H9 (cell line): ENCODE measurements around the gene MYMX. TPM values are rescaled to one million over a fixed set of nuclear protein-coding genes. Genes with fewer than 3 reads are reported as not detected.

Experiments
- DNase-seq: peaks from one replicate; pipeline ENCODE4 v3.0.0-alpha.2; 2017
- H2AFZ ChIP-seq: one replicate; pipeline ENCODE4 v1.6.1; 2013; ENCODE audit warnings: mild to moderate bottlenecking, low read length, control low read depth, moderate library complexity
- H2AK5ac ChIP-seq: 2 replicates; pipeline ENCODE4 v1.6.1; 2013; ENCODE audit warnings: low read length, control low read depth, mixed read lengths; ENCODE audit not compliant: insufficient read length
- H2BK120ac ChIP-seq: one replicate; pipeline ENCODE4 v1.6.1; 2013; ENCODE audit warnings: low read depth, mild to moderate bottlenecking, low read length, control low read depth, inconsistent platforms; ENCODE audit not compliant: poor library complexity, severe bottlenecking
- H2BK12ac ChIP-seq: 2 replicates; pipeline ENCODE4 v1.6.1; 2013; ENCODE audit warnings: low read length, control low read depth, mixed read lengths, low read depth; ENCODE audit not compliant: insufficient read length
- H2BK15ac ChIP-seq: 2 replicates; pipeline ENCODE4 v1.6.1; 2013; ENCODE audit warnings: low read depth, low read length, control low read depth
- H2BK20ac ChIP-seq: one replicate; pipeline ENCODE4 v1.6.1; 2013; ENCODE audit warnings: low read depth, mild to moderate bottlenecking, low read length, control low read depth, inconsistent platforms; ENCODE audit not compliant: poor library complexity, severe bottlenecking
- H2BK5ac ChIP-seq: 2 replicates; pipeline ENCODE4 v1.6.1; 2013; ENCODE audit warnings: low read length, control low read depth, mixed read lengths; ENCODE audit not compliant: insufficient read length
- H3K14ac ChIP-seq: 2 replicates; pipeline ENCODE4 v1.6.1; 2013; ENCODE audit warnings: low read length, control low read depth; ENCODE audit not compliant: insufficient read depth
- H3K18ac ChIP-seq: 2 replicates; pipeline ENCODE4 v1.6.1; 2013; ENCODE audit warnings: low read depth, mild to moderate bottlenecking, mixed read lengths, low read length, control low read depth; ENCODE audit not compliant: insufficient read length
- H3K23ac ChIP-seq: 2 replicates; pipeline ENCODE4 v1.6.1; 2013; ENCODE audit warnings: low read length, control low read depth, mixed read lengths, low read depth; ENCODE audit not compliant: insufficient read length
- H3K23me2 ChIP-seq: 2 replicates; pipeline ENCODE4 v1.6.1; 2013; ENCODE audit warnings: low read depth, mild to moderate bottlenecking, mixed read lengths, low read length, control low read depth; ENCODE audit not compliant: insufficient read length, poor library complexity, severe bottlenecking
- H3K27ac ChIP-seq: 2 replicates; pipeline ENCODE4 v1.5.1; 2013; ENCODE audit warnings: low read length, control low read depth, mixed read lengths, low read depth; ENCODE audit not compliant: insufficient read length
- H3K27me3 ChIP-seq: 2 replicates; pipeline ENCODE4 v1.6.1; 2013; ENCODE audit warnings: low read length, control low read depth, inconsistent platforms; ENCODE audit not compliant: insufficient read depth
- H3K4ac ChIP-seq: 2 replicates; pipeline ENCODE4 v1.6.1; 2013; ENCODE audit warnings: low read depth, mild to moderate bottlenecking, control low read depth, inconsistent platforms, low read length, moderate library complexity
- H3K4me1 ChIP-seq: 2 replicates; pipeline ENCODE4 v1.6.1; 2013; ENCODE audit warnings: low read length, control low read depth, inconsistent platforms; ENCODE audit not compliant: insufficient read depth
- H3K4me2 ChIP-seq: 2 replicates; pipeline ENCODE4 v1.6.1; 2013; ENCODE audit warnings: low read length, control low read depth, mixed read lengths; ENCODE audit not compliant: insufficient read length, insufficient read depth
- H3K56ac ChIP-seq: 2 replicates; pipeline ENCODE4 v1.6.1; 2013; ENCODE audit warnings: low read depth, mild to moderate bottlenecking, mixed read lengths, low read length, control low read depth; ENCODE audit not compliant: insufficient read length
- H3K79me1 ChIP-seq: 2 replicates; pipeline ENCODE4 v1.6.1; 2013; ENCODE audit warnings: low read depth, mild to moderate bottlenecking, moderate library complexity, low read length, control low read depth, inconsistent platforms; ENCODE audit not compliant: insufficient read depth, poor library complexity, severe bottlenecking
- H3K79me2 ChIP-seq: 2 replicates; pipeline ENCODE4 v1.6.1; 2013; ENCODE audit warnings: low read length, control low read depth, inconsistent platforms; ENCODE audit not compliant: insufficient read depth
- H3K9ac ChIP-seq: 2 replicates; pipeline ENCODE4 v1.6.1; 2013; ENCODE audit warnings: low read length, control low read depth, mixed read lengths; ENCODE audit not compliant: insufficient read length; ENCODE audit errors: extremely low read depth
- H3K9me3 ChIP-seq: one replicate; pipeline ENCODE4 v1.6.1; 2013; ENCODE audit warnings: low read depth, low read length, inconsistent platforms; ENCODE audit not compliant: control insufficient read depth
- H3T11ph ChIP-seq: one replicate; pipeline ENCODE4 v1.6.1; 2013; ENCODE audit warnings: mild to moderate bottlenecking, low read length, control low read depth, inconsistent platforms
- H4K20me1 ChIP-seq: one replicate; pipeline ENCODE4 v1.6.1; 2013; ENCODE audit not compliant: control insufficient read depth, insufficient read length, insufficient read depth
- H4K5ac ChIP-seq: 2 replicates; pipeline ENCODE4 v1.6.1; 2013; ENCODE audit warnings: low read depth, mild to moderate bottlenecking, mixed read lengths, low read length, control low read depth; ENCODE audit not compliant: insufficient read length
- H4K8ac ChIP-seq: replicated peaks from 2 replicates; pipeline ENCODE4 v1.6.1; 2013; ENCODE audit warnings: low read length, control low read depth, mixed read lengths, low read depth; ENCODE audit not compliant: insufficient read length
- H4K91ac ChIP-seq: 2 replicates; pipeline ENCODE4 v1.6.1; 2013; ENCODE audit warnings: low read depth, mild to moderate bottlenecking, moderate library complexity, mixed read lengths, low read length, control low read depth; ENCODE audit not compliant: insufficient read length
- H3K27ac Mint-ChIP-seq, 3 experiments: 2 replicates in 2 of 3; 3 replicates in 1 of 3; pipeline ENCODE4 v1.8.0; 2020 to 2021; ENCODE audit warnings: mixed read lengths in 3 of 3, mild to moderate bottlenecking in 1 of 3, moderate library complexity in 1 of 3
- H3K27me3 Mint-ChIP-seq: 2 replicates; pipeline ENCODE4 v1.8.0; 2021; ENCODE audit warnings: low read depth, mild to moderate bottlenecking, moderate library complexity, mixed read lengths
- H3K36me3 Mint-ChIP-seq, 3 experiments: 2 replicates in 2 of 3; 3 replicates in 1 of 3; pipeline ENCODE4 v1.8.0; 2020 to 2021; ENCODE audit warnings: low read depth in 3 of 3, mixed read lengths in 3 of 3; ENCODE audit not compliant: insufficient read depth in 1 of 3
- H3K4me1 Mint-ChIP-seq, 2 experiments: 2 replicates each; pipeline ENCODE4 v1.8.0; 2020; ENCODE audit warnings: mixed read lengths in 2 of 2
- H3K4me3 Mint-ChIP-seq, 2 experiments: 2 replicates in 1 of 2; 3 replicates in 1 of 2; pipeline ENCODE4 v1.8.0; 2020 to 2021; ENCODE audit warnings: mild to moderate bottlenecking in 2 of 2, mixed read lengths in 2 of 2, moderate library complexity in 1 of 2
- H3K9me3 Mint-ChIP-seq, 2 experiments: 2 replicates in 1 of 2; 3 replicates in 1 of 2; pipeline ENCODE4 v1.8.0; 2020; ENCODE audit warnings: mild to moderate bottlenecking in 2 of 2, mixed read lengths in 2 of 2, moderate library complexity in 1 of 2
- WGBS: extraction: QIAGEN DNeasy Blood & Tissue Kit; methylation state at CpG from one replicate; pipeline ENCODE4 v1.1.7; 2013; ENCODE audit warnings: missing lambda C conversion rate, low lambda C conversion rate, mixed read lengths; ENCODE audit not compliant: insufficient read length; ENCODE audit errors: extremely low coverage; 5-methylcytosine and 5-hydroxymethylcytosine counted together
- total RNA-seq: library from RNA; stranded (reverse); gene quantifications from 2 replicates; pipeline ENCODE4 v1.2.1, GENCODE V29; 2021
- TF ChIP-seq, protein P1 (sequence below): fragments of 200-600 bp; sonication (generic); conservative IDR thresholded peaks from 3 replicates; pipeline ENCODE4 v1.8.0; 2021; ENCODE audit warnings: antibody characterized with exemption, mild to moderate bottlenecking

The MYMX gene
- total RNA-seq, 1 experiment from 2014 or later = 1.1 TPM

- no peak overlapping the region for H4K91ac ChIP-seq
- H3K27ac ChIP-seq = no peak overlapping the region
Measured at GRCh38 chr6:44257753-44258324, 41.1 kb downstream of the MYMX start.

More at GRCh38 chr6:44257753-44258324, 41.1 kb downstream of the MYMX start:
- H3K4me1 ChIP-seq = no peaks in the 10 kb centered on the region; the same call in 1 of the 2 replicates
- H2BK12ac ChIP-seq = no peak overlapping the region
- peak overlapping the region; percentile 79 to 88 for H3K4me3 Mint-ChIP-seq
- no peak overlapping the region for H2BK120ac ChIP-seq
- peaks cover 11% of the 10 kb centered on the region for H3K27me3 Mint-ChIP-seq
- no peaks in the 10 kb centered on the region for H4K20me1 ChIP-seq
- H3K4me1 Mint-ChIP-seq = peaks cover 38 to 40% of the 10 kb centered on the region in 2 experiments
- no peak overlapping the region for H3K4ac ChIP-seq
- peaks cover 13 to 52% (median 36%) of the 10 kb centered on the region in 3 experiments for H3K36me3 Mint-ChIP-seq
- no peaks in the 10 kb centered on the region for H3K27me3 ChIP-seq
- H3K27ac Mint-ChIP-seq = peak overlapping the region; percentile 72 to 98 (median 85)
- no peaks in the 10 kb centered on the region for H3K9me3 ChIP-seq
- H2BK20ac ChIP-seq = no peak overlapping the region
- no peak overlapping the region for H3T11ph ChIP-seq
- H2AK5ac ChIP-seq = no peak overlapping the region
- no peaks in the 10 kb centered on the region for H3K9me3 Mint-ChIP-seq
- TF ChIP-seq, protein P1, sequence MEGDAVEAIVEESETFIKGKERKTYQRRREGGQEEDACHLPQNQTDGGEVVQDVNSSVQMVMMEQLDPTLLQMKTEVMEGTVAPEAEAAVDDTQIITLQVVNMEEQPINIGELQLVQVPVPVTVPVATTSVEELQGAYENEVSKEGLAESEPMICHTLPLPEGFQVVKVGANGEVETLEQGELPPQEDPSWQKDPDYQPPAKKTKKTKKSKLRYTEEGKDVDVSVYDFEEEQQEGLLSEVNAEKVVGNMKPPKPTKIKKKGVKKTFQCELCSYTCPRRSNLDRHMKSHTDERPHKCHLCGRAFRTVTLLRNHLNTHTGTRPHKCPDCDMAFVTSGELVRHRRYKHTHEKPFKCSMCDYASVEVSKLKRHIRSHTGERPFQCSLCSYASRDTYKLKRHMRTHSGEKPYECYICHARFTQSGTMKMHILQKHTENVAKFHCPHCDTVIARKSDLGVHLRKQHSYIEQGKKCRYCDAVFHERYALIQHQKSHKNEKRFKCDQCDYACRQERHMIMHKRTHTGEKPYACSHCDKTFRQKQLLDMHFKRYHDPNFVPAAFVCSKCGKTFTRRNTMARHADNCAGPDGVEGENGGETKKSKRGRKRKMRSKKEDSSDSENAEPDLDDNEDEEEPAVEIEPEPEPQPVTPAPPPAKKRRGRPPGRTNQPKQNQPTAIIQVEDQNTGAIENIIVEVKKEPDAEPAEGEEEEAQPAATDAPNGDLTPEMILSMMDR = peak; percentile 19; the same call in 2 of the 3 replicates
- H4K5ac ChIP-seq = no peak overlapping the region
- H3K56ac ChIP-seq = no peak overlapping the region
- H3K23ac ChIP-seq = no peak overlapping the region
- H3K79me1 ChIP-seq = no peaks in the 10 kb centered on the region
- no peak overlapping the region for H2AFZ ChIP-seq
- no peak overlapping the region for H4K8ac ChIP-seq
- no CpG with 5 or more reads among the region's 15 CpGs for WGBS
- peak overlapping the region; percentile 3 for H3K18ac ChIP-seq
- peaks cover 6% of the 10 kb centered on the region for H3K23me2 ChIP-seq
- H3K14ac ChIP-seq = peak overlapping the region; percentile 51; the same call in 1 of the 2 replicates
- H3K4me2 ChIP-seq = peak overlapping the region; percentile 77
- H3K79me2 ChIP-seq = no peaks in the 10 kb centered on the region
- no peak overlapping the region for H2BK5ac ChIP-seq
- DNase-seq = no peak
- peak overlapping the region; percentile 41 for H3K9ac ChIP-seq
- H2BK15ac ChIP-seq = no peak overlapping the region
